ENCODE measurements around the gene C17orf58.
A peak's percentile ranks its signal among the peaks of the same experiment; 100 is the strongest.
"Not testable (repeated sequence)": the region's sequence is repeated elsewhere in the genome, so short reads cannot be mapped to it uniquely, and the experiment has no call there.

C17orf58 gene

DNA sequence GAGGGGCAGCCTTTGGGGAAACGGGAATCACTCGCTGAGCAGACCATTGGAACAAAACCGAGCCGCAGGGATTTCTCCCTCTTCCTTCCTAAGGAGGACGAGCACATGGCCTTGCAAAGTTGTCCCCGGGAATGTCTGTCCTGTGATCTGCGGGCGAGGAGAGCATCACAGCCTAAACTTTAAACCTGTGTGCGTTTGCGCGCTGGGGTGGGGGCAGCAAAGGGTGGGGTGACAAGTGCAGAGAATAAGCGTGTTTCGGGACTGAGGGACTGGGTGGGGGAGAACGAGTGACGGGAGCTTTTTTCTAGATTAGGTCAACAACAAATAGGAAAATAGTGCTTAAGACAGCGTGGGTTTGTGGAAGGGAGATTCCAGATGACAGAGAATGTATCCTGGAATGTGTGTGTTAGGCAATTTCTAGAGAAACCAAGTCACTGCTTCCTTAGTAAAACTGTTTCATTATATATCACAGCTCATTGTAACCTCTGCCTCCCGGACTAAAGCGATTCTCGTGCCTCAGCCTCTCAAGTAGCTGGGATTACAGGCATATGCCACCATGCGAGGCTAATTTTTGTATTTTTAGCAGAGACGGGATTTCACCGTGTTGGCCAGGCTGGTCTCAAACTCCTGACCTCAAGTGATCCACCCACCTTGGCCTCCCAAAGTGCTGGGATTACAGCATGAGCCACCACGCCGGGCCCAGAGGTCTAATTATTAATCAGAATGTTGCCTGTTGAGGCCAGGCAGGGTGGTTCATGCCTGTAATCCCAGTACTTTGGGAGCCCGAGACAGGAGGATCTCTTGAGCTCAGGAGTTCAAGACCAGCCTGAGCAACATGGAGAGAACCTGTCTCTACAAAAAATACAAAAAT, at the start of gene C17orf58:
TSS of gene C17orf58 (minus strand) at position 169 of the 871 bp plus-strand sequence. CDS start 271 bp downstream, outside the sequence.
- DNase-seq (ENCODE audit: low read depth) = not testable (repeated sequence)

DNA sequence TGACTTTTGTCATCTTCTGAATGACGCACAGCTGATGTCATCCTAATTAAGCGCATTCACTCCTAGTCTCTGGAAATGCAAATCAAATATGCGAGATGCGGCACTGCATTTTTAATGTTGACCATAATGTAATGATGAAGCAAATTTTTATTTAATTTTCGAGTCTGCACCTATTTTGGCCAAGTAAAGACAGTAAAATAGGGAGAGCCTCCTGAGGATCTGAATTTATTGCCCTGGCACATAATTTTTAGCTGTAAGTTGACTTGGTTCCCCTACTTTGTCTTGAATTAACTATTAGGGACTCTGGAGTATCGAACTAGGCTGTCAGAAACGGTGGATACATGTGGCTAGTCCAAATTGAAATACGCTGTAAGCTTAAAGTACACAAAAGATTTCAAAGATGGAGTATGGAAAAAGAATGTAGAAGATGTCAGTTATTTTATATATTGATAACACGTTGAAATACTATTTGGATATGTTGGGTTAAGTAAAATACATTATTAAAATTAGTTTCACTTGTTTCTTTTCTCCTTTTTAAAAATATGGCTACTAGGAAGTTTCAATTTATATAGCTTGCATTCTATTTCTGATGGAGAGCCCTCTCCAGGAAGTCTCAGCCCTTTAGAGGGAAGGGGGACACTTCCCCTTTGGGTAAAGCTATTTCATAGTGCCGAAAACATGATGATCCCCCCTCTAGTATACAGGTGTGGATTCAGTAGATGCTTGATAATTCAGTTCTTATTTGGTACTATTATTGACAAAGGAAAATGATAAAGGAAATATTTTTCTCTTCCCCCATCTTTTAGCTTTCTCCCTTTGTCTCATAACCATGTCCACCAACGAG, 40.3 kb upstream of the C17orf58 start:
- no peak for DNase-seq (ENCODE audit: low read depth)

GRCh38 chr17:68035523-68036303, 39.4 kb upstream of the C17orf58 start, which contains the start of gene KPNA2:
Gene KPNA2, plus strand, starts transcription at chr17:68035735. Its CDS starts 1,398 bp downstream, at chr17:68037133.
- peak; percentile 89 for DNase-seq (ENCODE audit: low read depth)

DNA sequence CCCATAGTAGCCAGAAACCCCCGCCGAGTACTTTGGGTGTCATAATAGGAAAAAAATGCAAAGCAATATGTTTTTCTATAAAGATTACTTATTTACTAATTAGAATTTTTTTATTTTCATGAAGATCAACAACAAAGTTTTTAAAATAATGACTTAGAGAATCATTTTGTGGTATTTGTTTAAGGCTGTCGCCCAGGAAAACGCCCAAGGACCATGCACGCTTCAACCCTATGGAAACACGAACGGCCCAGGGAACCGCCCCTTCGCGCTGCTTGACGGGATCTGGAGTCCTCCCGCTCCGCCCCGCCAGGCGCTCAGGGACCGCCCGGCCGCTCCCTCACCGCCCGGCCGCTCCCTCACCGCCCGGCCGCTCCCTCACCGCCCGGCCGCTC, 38.9 kb upstream of the C17orf58 start:
- DNase-seq (ENCODE audit: low read depth) = peak; percentile 79

DNA sequence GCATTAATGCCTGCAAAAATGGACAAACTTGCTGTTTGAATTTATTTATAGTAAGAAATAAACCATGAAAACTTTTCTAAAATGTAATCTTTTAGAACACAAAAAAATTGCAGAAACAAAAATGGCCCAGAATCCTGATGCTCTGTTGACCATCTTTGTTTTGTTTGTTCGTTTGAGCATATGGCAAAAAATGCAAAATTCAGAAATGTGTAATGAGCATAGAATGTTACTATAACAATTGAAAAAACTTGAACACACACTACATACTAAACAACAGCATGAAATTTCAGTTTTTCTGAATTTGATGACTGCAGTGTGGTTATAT, 38.1 kb upstream of the C17orf58 start:
- no peak for DNase-seq (ENCODE audit: low read depth)

GRCh38 chr17:68033636-68034451, 37.6 kb upstream of the C17orf58 start:
- no peak for DNase-seq (ENCODE audit: low read depth)

GRCh38 chr17:68029512-68030215, 33.4 kb upstream of the C17orf58 start:
- no peak for DNase-seq (ENCODE audit: low read depth)

DNA sequence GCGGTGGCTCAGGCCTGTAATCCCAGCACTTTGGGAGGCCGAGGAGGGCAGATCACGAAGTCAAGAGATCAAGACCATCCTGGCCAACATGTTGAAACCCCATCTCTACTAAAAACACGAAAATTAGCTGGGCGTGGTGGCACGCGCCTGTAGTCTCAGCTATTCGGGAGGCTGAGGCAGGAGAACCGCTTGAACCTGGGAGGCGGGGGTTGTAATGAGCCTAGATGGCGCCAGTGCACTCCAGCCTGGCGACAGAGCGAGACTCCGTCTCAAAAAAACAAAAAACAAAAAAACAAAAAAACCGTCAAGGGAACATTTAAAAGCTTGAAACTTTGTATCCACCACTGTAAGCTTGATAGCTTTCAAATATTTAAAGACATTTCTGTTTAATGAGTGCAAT, 26.3 kb upstream of the C17orf58 start:
- DNase-seq (ENCODE audit: low read depth) = not testable (repeated sequence)

DNA sequence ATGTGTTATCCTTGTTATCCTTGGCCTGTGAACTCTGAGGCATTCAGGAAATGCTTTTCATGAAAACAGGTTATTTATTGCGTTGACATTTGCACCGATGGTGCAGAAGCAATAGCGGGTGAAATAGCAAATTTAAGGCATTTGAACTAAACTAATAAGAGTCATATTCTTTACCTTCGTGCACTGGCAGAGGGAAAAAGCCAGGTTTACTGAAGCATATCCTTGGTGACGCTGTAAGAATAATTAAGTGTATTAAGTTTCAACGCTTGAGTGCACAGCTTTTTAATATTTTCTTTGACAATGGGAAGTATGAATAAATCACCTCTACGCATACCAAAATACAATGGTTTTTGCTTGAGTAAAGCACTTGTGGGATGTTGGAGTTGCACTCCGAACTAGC, 25.7 kb upstream of the C17orf58 start:
- no peak for DNase-seq (ENCODE audit: low read depth)

- DNase-seq (ENCODE audit: low read depth) = not testable (repeated sequence)
Measured at GRCh38 chr17:68020791-68021190, 24.5 kb upstream of the C17orf58 start.

DNA sequence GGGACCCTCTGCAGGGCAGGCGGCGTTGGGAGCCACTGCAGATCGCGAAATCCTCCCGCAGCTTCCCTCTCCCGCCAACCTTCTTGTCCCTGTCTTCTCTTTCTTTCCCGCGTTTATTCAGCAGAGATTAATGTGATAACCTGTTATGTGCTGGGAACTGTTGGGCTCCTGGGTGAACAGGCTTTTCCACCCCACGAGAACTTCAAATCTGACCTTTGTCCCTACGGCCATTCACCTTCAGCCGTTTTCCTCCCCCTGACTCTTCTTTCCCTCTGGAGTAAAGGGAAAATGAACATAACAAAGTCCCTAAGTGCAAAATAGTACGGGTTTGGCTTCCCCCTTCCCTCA, 24.1 kb upstream of the C17orf58 start:
- no peak for DNase-seq (ENCODE audit: low read depth)

DNA sequence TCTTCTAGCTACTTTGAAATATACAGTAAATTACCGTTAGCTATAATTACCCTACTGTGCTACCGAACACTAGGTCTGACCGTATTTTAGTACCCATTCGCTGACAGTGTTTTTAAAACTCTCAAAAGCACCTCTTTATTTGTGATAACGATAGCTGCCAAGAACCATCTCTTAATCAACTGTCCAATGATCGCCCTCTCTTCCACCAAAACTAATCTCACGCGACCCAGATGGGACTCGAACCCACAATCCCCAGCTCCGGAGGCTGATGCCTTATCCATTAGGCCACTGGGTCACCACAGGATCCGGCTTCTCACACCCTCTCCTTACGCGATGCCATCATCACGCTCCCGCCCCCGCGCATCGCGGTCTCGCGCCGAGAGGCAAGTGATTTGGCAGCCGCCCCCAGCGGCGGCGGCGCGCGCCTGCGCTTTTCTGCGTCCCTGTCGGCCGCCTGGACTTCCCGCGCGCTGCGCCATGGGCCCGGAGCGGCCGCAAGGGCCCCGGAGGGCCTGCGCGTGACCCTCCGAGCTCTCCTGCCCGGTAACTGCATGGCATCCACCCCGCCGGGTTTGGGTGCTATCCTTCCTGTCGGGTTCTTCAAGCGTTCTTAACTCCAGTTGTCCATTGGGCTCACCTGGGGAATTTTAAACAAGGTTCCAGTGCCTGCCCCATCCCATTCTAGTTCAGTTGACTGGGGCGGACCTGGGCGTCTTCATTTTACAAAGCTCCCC, 23.6 kb upstream of the C17orf58 start:
- DNase-seq (ENCODE audit: low read depth) = peak; percentile 97

GRCh38 chr17:68019336-68019674, 23.0 kb upstream of the C17orf58 start:
- DNase-seq (ENCODE audit: low read depth) = no peak

GRCh38 chr17:68018493-68018892, 22.2 kb upstream of the C17orf58 start:
- not testable (repeated sequence) for DNase-seq (ENCODE audit: low read depth)

GRCh38 chr17:68016838-68017237, 20.6 kb upstream of the C17orf58 start:
- DNase-seq (ENCODE audit: low read depth) = no peak

DNA sequence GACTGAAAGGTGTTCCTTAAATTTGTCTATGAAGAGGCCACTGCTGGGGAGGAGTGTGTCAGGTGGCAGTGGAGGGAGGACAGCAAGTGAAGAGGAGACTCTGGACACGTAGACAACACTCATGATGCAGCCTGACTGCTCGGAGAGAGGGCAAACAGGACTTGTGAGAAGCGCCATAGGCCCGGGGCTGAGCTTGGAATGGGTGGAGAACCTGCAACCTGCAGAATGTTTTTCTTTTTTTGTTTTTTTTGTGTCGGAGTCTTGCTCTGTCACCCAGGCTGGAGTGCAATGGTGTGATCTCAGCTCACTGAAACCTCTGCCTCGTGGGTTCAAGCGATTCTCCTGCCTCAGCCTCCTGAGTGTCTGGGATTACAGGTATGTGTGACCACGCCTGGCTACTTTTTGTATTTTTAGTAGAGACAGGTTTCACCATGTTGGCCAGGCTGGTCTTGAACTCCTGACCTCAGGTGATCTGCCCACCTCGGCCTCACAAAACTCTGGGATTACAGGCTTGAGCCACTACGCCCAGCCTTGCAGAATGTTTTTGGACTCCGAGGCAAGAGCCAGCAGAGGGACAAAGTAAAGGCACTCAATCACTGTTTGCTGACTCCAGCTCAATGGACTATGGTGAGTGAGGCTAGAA, 18.9 kb upstream of the C17orf58 start:
- no peak for DNase-seq (ENCODE audit: low read depth)

DNA sequence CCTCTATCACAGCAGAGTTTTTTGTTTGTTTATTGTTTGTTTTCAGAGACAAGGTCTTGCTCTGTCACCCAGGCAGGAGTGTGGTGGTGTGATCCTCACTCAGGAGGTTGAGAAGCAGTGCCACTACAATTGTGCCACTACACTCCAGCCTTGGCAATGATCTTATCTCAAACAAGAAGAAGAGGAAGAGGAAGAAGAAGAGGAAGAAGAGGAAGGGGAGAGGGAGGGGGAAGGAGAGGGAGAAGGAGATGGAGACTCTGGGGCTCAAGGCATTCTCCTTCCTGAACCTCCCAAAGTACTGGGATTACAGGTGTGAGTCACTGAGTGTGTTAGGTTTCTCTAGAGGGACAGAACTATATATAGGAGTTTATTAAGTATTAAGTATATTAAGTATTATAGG, 17.1 kb upstream of the C17orf58 start:
- DNase-seq (ENCODE audit: low read depth) = no peak

- peak; percentile 39 for DNase-seq (ENCODE audit: low read depth)
Measured at GRCh38 chr17:68011199-68011665, 15.0 kb upstream of the C17orf58 start.

- no peak for DNase-seq (ENCODE audit: low read depth)
Measured at GRCh38 chr17:68006797-68007196, 10.5 kb upstream of the C17orf58 start.

- DNase-seq (ENCODE audit: low read depth) = no peak
Measured at GRCh38 chr17:68004201-68004600, 7.9 kb upstream of the C17orf58 start.

All from stimulated activated CD8-positive, alpha-beta memory T cell treated with anti-CD3 and anti-CD28 coated beads, Interleukin-12 subunit alpha, Interleukin-12 subunit beta, amount 100 ng/mL, for 1 hour (primary cell).